Measurements from ENCODE around the gene KCNJ15. TPM values are rescaled to one million over a fixed set of nuclear protein-coding genes. Genes with fewer than 3 reads are reported as not detected.

Gene KCNJ15
- total RNA-seq, 2 experiments from 2014 or later: not detected

- POLR2A ChIA-PET: no interaction called here
Measured at GRCh38 chr21:38265166-38265565, 8.4 kb downstream of the KCNJ15 start.

GRCh38 chr21:38266732-38267131 lies 9.9 kb downstream of the KCNJ15 start:
- no peak overlapping the region for H3K4me3 Mint-ChIP-seq
- no peak overlapping the region for H3K27ac Mint-ChIP-seq
- DNase-seq: no peak
- H3K9me3 Mint-ChIP-seq: no peaks in the 10 kb centered on the region
- peaks cover 1% of the 10 kb centered on the region for H3K27me3 Mint-ChIP-seq
- no peaks in the 10 kb centered on the region for H3K36me3 Mint-ChIP-seq (ENCODE audit: low read depth)
- POLR2A ChIA-PET: no interaction called here
- CTCF ChIA-PET: no interaction called here
- no peaks in the 10 kb centered on the region for H3K4me1 Mint-ChIP-seq

More at GRCh38 chr21:38265166-38265565, 8.4 kb downstream of the KCNJ15 start:
- H3K4me1 Mint-ChIP-seq: no peaks in the 10 kb centered on the region
- no peak overlapping the region for H3K4me3 Mint-ChIP-seq
- no peaks in the 10 kb centered on the region for H3K36me3 Mint-ChIP-seq (ENCODE audit: low read depth)
- no peak overlapping the region for H3K27ac Mint-ChIP-seq
- CTCF ChIA-PET: no interaction called here
- no peaks in the 10 kb centered on the region for H3K9me3 Mint-ChIP-seq
- peaks cover 1% of the 10 kb centered on the region for H3K27me3 Mint-ChIP-seq
- no peak for DNase-seq

GRCh38 chr21:38267136-38267755 lies 10.5 kb downstream of the KCNJ15 start:
- Mint-ChIP-seq H3K4me1 (no peaks in the 10 kb centered on the region), H3K9me3 (no peaks in the 10 kb centered on the region), H3K27ac (no peak overlapping the region), H3K4me3 (no peak overlapping the region), H3K36me3 (ENCODE audit: low read depth) (no peaks in the 10 kb centered on the region), H3K27me3 (peaks cover 1% of the 10 kb centered on the region)
- CTCF ChIA-PET: no interaction called here
- no peak for DNase-seq
- POLR2A ChIA-PET: no interaction called here

- no peak overlapping the region for H3K4me3 Mint-ChIP-seq
- no peaks in the 10 kb centered on the region for H3K9me3 Mint-ChIP-seq
- no peaks in the 10 kb centered on the region for H3K4me1 Mint-ChIP-seq
- no peak overlapping the region for H3K27ac Mint-ChIP-seq
- no peak for DNase-seq
- peaks cover 1% of the 10 kb centered on the region for H3K27me3 Mint-ChIP-seq
- ChIA-PET CTCF (no interaction called here), POLR2A (no interaction called here)
- no peaks in the 10 kb centered on the region for H3K36me3 Mint-ChIP-seq (ENCODE audit: low read depth)
Measured at GRCh38 chr21:38267991-38268863, 11.4 kb downstream of the KCNJ15 start.

GRCh38 chr21:38268864-38269575 lies 12.2 kb downstream of the KCNJ15 start:
- ChIA-PET CTCF (no interaction called here), POLR2A (no interaction called here)
- no peaks in the 10 kb centered on the region for H3K9me3 Mint-ChIP-seq
- no peak for DNase-seq
- no peaks in the 10 kb centered on the region for H3K36me3 Mint-ChIP-seq (ENCODE audit: low read depth)
- H3K27me3 Mint-ChIP-seq: peaks cover 1% of the 10 kb centered on the region
- H3K4me3 Mint-ChIP-seq: no peak overlapping the region
- no peaks in the 10 kb centered on the region for H3K4me1 Mint-ChIP-seq
- no peak overlapping the region for H3K27ac Mint-ChIP-seq

GRCh38 chr21:38269576-38269936 lies 12.8 kb downstream of the KCNJ15 start:
- no peak for DNase-seq
- no peaks in the 10 kb centered on the region for H3K36me3 Mint-ChIP-seq (ENCODE audit: low read depth)
- ChIA-PET CTCF (no interaction called here), POLR2A (no interaction called here)
- no peaks in the 10 kb centered on the region for H3K9me3 Mint-ChIP-seq
- peaks cover 5% of the 10 kb centered on the region for H3K27me3 Mint-ChIP-seq
- no peaks in the 10 kb centered on the region for H3K4me1 Mint-ChIP-seq
- H3K27ac Mint-ChIP-seq: no peak overlapping the region
- no peak overlapping the region for H3K4me3 Mint-ChIP-seq

GRCh38 chr21:38272215-38272614 lies 15.4 kb downstream of the KCNJ15 start:
- Mint-ChIP-seq H3K4me1 (no peaks in the 10 kb centered on the region), H3K27ac (no peak overlapping the region), H3K9me3 (no peaks in the 10 kb centered on the region), H3K36me3 (ENCODE audit: low read depth) (no peaks in the 10 kb centered on the region), H3K27me3 (peaks cover 8% of the 10 kb centered on the region), H3K4me3 (no peak overlapping the region)
- POLR2A ChIA-PET: no interaction called here
- DNase-seq: no peak
- CTCF ChIA-PET: no interaction called here

GRCh38 chr21:38273745-38274542 lies 17.2 kb downstream of the KCNJ15 start:
- no peaks in the 10 kb centered on the region for H3K9me3 Mint-ChIP-seq
- CTCF ChIA-PET: interaction anchor here (0.6 kb wide), 1 partner anchor 55 kb away, joined by 3 read pairs; no protein-coding TSS in a partner anchor
- POLR2A ChIA-PET: no interaction called here
- no peaks in the 10 kb centered on the region for H3K36me3 Mint-ChIP-seq (ENCODE audit: low read depth)
- H3K27me3 Mint-ChIP-seq: peaks cover 8% of the 10 kb centered on the region
- DNase-seq: no peak
- H3K4me3 Mint-ChIP-seq: no peak overlapping the region
- no peaks in the 10 kb centered on the region for H3K4me1 Mint-ChIP-seq
- no peak overlapping the region for H3K27ac Mint-ChIP-seq

GRCh38 chr21:38277501-38278131 lies 20.8 kb downstream of the KCNJ15 start:
- H3K27ac Mint-ChIP-seq: no peak overlapping the region
- no peaks in the 10 kb centered on the region for H3K36me3 Mint-ChIP-seq (ENCODE audit: low read depth)
- H3K9me3 Mint-ChIP-seq: no peaks in the 10 kb centered on the region
- DNase-seq: no peak
- H3K4me1 Mint-ChIP-seq: no peaks in the 10 kb centered on the region
- CTCF ChIA-PET: no interaction called here
- peaks cover 8% of the 10 kb centered on the region for H3K27me3 Mint-ChIP-seq
- no peak overlapping the region for H3K4me3 Mint-ChIP-seq
- POLR2A ChIA-PET: no interaction called here

GRCh38 chr21:38280454-38280853 lies 23.7 kb downstream of the KCNJ15 start:
- Mint-ChIP-seq H3K4me1 (no peaks in the 10 kb centered on the region), H3K27me3 (peaks cover 3% of the 10 kb centered on the region), H3K9me3 (no peaks in the 10 kb centered on the region), H3K4me3 (no peak overlapping the region), H3K36me3 (ENCODE audit: low read depth) (no peaks in the 10 kb centered on the region), H3K27ac (no peak overlapping the region)
- DNase-seq: no peak
- ChIA-PET CTCF (no interaction called here), POLR2A (no interaction called here)

GRCh38 chr21:38280867-38281266 lies 24.1 kb downstream of the KCNJ15 start:
- H3K4me3 Mint-ChIP-seq: no peak overlapping the region
- no peaks in the 10 kb centered on the region for H3K36me3 Mint-ChIP-seq (ENCODE audit: low read depth)
- ChIA-PET CTCF (no interaction called here), POLR2A (no interaction called here)
- H3K4me1 Mint-ChIP-seq: no peaks in the 10 kb centered on the region
- DNase-seq: no peak
- H3K27ac Mint-ChIP-seq: no peak overlapping the region
- peaks cover 3% of the 10 kb centered on the region for H3K27me3 Mint-ChIP-seq
- H3K9me3 Mint-ChIP-seq: no peaks in the 10 kb centered on the region

GRCh38 chr21:38282921-38283320 lies 26.1 kb downstream of the KCNJ15 start:
- H3K36me3 Mint-ChIP-seq (ENCODE audit: low read depth): no peaks in the 10 kb centered on the region
- H3K9me3 Mint-ChIP-seq: no peaks in the 10 kb centered on the region
- H3K4me1 Mint-ChIP-seq: no peaks in the 10 kb centered on the region
- DNase-seq: no peak
- ChIA-PET POLR2A (no interaction called here), CTCF (no interaction called here)
- no peak overlapping the region for H3K27ac Mint-ChIP-seq
- no peak overlapping the region for H3K4me3 Mint-ChIP-seq
- H3K27me3 Mint-ChIP-seq: no peaks in the 10 kb centered on the region

GRCh38 chr21:38284216-38284615 lies 27.4 kb downstream of the KCNJ15 start:
- no peaks in the 10 kb centered on the region for H3K27me3 Mint-ChIP-seq
- DNase-seq: no peak
- no peak overlapping the region for H3K4me3 Mint-ChIP-seq
- H3K27ac Mint-ChIP-seq: no peak overlapping the region
- ChIA-PET CTCF (no interaction called here), POLR2A (no interaction called here)
- no peaks in the 10 kb centered on the region for H3K9me3 Mint-ChIP-seq
- H3K4me1 Mint-ChIP-seq: no peaks in the 10 kb centered on the region
- H3K36me3 Mint-ChIP-seq (ENCODE audit: low read depth): no peaks in the 10 kb centered on the region

All from activated CD4-positive, alpha-beta memory T cell treated with anti-CD3 and anti-CD28 coated beads, Interleukin-2, amount 10 ng/mL, durations not matched to agents 7 days and 5 days (primary cell).